Posterior cingulate gyrus (tissue), 11 donors: ENCODE results near the gene BTBD9.

Experiments
- DNase-seq, 10 donors: peaks; one replicate each; pipeline versions ENCODE4 v3.0.0 to v3.0.0-alpha.2; 2020 to 2021; ENCODE audit warnings: mixed read lengths in 3 of 10
- intact Hi-C: fragments of 100-400 bp; cut with DNase I; formaldehyde crosslinking; loops from one replicate; pipeline ENCODE4 v1.15.1; 2023

The BTBD9 gene

DNA sequence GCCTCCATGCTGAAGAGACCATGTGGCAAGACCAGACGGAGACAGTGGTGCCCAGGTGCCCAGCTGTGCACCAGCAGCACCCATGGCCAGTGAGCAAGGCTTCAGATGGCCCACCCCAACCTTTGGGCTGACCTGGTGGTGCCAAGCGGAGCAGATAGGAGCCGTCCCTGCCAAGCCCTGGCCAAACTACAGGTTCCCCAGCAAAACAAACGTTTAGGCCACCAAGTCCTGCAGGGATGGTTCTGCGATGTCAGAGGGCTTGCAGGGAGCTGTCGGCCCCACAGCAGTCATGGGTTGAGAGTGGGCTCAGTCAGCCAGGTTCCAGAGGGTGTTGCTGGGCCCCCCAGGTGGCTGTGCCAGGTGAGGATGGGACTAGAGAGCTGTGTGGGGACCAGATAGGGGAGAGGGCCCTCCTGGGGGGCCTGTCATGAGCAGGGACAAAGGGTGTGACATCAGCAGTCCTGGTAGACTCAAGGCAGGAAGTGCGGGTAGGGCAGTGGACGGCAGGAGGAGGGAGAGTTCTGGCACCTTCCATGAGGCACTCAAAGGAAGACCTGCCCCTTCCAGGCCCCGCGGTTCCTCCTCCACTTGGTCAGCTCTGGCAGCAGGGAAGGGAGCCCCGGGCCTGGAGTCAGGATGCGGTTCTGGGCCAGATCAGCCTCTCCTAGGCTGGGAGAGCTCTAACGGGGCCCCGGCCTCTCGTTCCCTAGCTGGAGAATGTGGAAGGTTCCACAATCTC lies 477.8 kb downstream of the BTBD9 start:
- peak in 2 of 10 donors; percentile 59 to 82 for DNase-seq

DNA sequence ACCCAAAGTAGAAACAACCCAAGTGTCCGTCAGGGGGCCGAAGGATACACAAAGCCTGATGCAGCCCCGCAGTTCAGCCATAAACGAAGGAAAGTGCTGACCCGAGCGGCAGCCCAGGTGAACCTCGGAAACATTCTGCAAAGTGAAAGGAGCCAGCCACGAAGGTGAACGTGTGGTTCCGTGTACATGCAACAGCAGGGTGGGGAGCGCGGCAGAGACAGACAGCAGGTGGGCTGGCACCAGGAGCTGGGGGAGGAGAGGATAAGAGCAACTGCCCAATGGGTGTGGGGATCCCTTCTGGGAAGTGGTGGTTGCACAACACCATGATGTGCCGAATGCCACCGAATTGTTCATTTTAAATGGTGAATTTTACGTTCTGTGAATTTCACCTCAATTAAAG lies 478.4 kb downstream of the BTBD9 start:
- intact Hi-C loops: no loop called here
- DNase-seq: peak in 2 of 10 donors; percentile 56 to 75

More for the DNA sequence above, 477.8 kb downstream of the BTBD9 start:
- intact Hi-C loops: no loop called here

DNA sequence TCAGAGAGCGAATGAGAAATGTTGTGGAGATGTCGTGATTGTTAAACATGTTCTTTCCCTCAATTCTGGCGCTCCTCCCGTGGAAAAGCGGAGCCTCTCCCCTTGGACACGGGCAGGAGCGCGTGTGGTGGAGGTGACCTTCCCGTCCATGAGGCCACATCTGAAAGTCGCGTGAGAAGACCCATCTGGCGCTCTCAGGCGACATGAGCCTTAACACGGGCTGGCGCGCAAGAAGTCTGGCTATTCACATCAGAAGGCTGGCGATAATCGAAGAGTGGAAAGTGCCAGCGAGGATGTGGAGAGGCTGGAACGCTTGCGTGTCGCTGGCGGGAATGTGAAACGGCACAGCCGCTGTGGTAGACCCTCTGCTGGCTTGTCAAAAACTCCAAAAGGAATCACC lies 478.9 kb downstream of the BTBD9 start:
- intact Hi-C loops: no loop called here
- peak in 2 of 10 donors; percentile 47 to 56 for DNase-seq

DNA sequence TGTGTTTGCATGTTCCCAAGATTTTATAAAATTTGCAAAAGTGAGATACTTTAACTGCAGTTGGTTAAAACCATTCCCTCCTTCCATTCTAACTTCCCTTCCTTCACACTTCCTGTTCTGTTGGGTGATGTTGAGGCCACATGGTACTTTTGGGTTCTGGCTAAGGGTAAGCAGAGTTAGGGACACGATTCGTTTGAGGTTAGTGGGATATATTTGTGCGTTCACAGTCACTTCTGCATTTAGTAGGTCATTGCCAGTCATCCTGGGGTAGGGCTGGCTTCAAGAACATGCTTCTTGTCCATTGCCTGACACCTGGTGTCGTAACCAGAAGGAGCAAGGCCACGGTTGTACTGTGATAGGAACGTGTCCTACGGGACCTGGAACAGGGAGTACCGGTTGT lies 480.1 kb downstream of the BTBD9 start:
- intact Hi-C loops: no loop called here
- DNase-seq: peak in 2 of 10 donors; percentile 35 to 42

DNA sequence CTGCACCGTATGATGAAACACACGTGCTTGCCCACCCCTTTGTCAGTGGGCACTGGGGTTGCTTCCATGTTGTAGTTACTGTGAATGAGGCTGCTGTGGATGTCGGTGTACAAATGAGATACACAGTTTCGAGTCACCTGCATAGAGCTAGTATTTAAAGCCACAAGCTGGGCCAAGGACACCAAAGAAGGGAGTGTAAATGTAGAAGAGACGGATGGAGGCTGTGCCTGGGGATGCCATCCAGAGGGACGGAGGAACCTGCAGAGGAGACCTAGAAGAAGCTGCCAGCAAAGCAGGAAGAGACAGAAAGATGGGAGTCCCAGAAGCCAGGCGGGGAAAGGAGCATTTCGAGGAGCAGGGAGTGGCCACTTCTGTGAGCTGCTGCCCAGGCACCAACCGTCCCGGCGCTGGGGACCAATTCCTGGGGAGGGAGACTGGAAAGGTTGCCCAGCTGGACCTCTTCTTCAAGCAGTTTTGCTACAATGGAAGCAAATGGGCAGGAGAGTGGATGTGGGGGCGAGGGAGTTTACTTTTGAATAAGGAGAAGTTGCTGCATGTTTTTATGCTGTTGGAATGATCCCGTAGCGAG lies 480.9 kb downstream of the BTBD9 start:
- intact Hi-C loops: no loop called here

DNA sequence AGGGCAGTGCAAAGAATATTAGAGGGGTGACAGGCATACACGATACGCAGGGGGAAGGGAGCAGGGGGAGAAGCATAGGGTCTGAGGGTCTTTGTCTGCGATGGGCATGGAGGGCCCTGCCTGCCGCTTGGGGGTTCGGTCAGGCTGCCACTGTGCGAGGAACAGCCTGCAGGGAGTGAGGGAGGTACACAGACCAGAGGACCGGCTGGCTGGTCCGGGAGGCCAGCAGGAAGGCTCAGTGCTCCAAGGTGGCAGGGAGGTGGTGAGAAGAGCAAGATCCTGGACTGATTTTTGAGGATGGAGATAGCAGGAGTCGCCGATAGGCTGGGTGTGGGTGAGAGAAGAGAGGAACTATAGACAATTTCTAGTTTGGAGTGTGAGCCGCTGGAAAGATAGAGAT lies 481.8 kb downstream of the BTBD9 start:
- DNase-seq: peak in 1 of 10 donors; percentile 82
- intact Hi-C loops: no loop called here

More for the DNA sequence above, 480.9 kb downstream of the BTBD9 start:
- peak in 2 of 10 donors; percentile 62 to 76 for DNase-seq

DNA sequence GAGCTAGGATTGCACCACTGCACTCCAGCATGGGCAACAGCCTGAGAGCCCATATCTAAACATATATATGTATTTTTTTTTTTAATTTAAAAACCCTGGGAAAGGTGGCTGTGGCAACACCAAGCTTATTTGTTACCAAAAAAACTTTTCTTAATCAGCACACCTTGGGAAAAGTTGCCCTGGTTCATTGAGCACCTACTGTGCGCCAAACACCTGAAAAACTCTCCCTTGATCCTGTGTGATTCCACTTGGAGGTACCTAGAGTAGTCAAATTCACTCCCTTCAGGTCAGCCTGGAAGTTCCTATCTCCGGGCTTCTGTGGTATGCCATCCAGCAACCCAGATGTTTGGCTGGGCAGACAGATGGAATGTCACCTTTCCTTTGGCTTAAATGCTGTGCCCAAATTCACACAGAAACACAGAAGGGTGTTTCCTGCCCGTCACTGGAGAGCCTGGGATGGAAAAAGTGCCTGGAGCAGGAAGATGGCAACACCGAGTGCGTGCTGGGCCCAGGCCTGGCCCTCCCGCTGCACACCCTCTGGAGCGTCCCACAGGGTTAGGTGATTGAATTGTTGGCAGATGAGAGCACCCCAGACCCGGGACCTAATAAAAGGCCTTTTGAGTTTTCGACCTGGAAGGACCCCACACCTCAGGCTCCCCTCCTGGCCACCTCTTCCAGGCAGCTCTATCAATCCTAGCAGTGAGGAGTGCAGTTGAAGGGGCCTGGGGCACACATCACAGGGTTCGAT lies 482.7 kb downstream of the BTBD9 start:
- intact Hi-C loops: no loop called here
- peak in 1 of 10 donors; percentile 81 for DNase-seq

DNA sequence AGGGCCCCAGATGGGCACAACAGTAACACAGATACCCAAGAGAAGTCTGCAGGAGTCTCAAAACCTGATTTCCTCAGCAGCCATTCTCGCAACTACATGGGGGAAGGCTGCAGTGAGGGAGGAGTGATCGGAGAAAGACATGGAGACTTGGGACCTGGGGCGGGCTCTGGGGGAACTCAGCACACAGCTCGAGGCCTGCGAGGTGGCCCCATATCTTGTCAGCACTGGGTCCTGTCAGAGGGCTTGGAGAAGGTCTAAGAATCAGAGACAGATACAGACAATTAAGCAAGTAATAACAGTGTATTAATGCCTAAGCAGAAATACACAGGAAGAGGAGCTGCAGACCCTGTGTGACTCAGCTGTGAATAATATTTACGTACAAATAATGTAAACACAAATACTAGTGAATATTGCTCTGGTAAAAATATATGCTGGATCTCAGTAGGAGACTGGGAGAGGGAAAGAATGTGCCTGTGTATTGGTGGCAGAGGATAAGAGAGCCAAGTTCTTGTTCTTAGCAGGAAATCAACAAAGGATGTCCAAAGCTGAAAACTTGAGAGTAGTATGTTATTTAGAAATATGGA lies 484.0 kb downstream of the BTBD9 start:
- DNase-seq: no peak
- intact Hi-C loops: no loop called here

DNA sequence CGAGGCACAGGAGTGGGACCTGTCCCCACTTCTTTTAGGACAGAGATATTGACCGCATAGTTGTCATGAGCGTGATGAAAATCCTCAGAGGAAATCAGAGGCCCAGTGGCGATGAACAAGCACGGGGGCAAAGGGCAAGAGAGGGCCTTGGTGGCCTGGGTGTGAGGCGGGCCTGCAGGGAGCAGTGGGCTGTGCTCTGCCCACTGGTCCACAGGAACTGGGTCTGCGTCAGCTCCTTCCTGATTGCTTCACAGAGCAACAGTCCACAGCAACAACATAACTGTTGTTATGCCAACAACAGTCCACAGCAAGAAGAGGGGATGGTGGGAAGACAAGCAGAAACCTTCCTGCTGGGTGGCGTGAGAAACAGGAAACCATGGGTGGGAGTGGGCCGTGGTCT lies 484.6 kb downstream of the BTBD9 start:
- intact Hi-C loops: no loop called here
- DNase-seq: no peak

DNA sequence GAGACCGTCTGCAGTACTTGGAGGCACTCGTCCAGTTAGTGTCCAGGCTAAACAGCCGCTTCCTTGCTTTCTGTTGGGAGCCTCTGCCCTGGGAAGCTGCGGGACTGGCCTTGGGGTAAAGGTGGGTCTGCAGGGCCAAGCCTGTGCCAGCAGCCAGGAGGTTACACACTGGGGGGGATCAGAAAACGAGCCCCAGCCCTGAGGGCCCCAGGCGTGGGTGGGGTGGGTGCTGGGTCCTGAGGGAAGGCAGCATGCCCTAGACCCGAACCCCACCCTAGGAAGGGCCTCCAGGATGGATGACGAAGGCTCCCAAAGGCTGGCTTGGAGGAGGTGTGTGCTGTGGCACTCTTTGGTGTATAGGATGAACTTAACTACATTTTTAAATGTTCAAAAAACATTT lies 485.0 kb downstream of the BTBD9 start:
- DNase-seq: peak in 1 of 10 donors; percentile 77
- intact Hi-C loops: no loop called here

DNA sequence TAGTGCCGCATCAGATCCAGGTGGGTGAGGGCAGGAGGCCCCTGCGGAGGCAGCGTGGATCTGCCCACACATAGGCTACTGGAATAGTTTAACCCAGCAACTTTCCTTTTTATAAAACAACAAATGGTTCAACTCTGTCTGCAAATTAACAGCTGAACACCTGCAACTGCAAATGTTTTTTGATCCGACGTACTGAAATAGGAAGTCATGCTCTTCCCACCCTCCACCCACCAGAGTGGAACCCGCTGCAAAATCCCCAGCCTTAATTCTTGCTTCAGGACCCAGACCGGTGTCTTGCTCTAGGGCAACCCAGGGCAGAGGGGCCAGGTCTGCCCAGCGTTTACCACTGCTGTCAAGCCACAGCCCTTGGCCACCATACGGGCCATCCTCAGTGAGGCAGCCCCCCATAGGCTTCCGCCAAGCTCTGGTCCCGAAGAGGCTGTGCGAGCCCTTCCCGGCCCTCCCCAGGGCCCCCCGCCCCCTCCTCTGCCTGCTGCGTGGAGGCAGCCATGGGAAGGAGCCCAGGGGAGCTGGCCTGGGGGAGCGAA lies 485.9 kb downstream of the BTBD9 start:
- intact Hi-C loops: no loop called here
- DNase-seq: peak in 1 of 10 donors; percentile 37

DNA sequence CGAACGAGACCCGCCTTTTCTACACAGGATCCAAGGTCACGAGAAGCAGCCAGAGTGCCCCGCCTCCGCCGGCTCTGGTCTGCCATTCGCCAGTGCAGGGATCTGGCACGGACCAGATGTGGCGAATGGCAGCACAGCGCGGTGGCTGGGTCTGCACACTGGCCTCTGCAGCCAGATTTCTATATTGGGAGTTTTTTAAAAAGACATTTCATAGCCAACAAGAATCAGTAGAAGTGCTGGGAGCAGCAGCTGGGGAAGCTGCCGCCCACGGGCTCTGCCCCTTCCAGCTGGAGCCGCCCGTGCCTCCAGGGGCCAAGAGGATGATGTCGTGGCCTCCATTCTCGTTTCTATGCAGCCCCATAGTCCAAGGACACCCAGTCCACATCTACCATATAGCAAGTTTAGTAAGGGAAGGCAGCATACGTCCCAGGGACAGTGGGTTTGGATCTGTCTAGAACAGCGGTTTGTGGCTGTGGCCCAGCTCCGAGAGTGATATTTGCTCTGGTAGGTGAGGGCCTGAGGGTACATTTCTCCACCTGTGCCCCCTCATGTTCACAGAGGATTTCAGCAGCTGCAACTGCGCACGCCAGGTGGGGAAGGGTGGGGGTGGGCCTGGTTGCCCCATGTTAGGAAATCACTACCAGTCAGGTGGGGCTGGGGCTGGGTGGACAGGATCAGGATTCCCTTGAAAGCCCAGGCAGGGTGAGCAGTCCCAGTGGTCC lies 486.5 kb downstream of the BTBD9 start:
- DNase-seq: peak in 1 of 10 donors; percentile 83
- intact Hi-C loops: no loop called here

DNA sequence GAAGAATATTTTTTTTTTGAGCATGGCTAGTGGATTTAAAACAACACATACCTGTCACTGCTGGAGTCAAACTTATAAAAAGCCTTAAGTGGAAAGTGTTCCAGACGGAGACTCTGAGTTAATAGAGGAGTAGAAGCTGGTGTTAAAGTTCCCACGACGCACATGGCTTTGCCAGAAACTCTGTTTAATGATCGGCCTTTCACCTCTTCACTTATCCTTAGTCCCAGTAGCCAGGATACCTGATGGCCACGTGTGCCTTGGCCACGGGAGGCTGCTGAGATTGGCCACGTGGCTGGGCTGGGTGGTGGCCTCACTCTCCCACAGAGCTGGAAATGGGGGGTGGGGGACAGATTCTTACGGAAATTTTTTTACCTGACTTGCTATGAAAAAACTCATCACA lies 487.1 kb downstream of the BTBD9 start:
- no peak for DNase-seq
- intact Hi-C loops: no loop called here

DNA sequence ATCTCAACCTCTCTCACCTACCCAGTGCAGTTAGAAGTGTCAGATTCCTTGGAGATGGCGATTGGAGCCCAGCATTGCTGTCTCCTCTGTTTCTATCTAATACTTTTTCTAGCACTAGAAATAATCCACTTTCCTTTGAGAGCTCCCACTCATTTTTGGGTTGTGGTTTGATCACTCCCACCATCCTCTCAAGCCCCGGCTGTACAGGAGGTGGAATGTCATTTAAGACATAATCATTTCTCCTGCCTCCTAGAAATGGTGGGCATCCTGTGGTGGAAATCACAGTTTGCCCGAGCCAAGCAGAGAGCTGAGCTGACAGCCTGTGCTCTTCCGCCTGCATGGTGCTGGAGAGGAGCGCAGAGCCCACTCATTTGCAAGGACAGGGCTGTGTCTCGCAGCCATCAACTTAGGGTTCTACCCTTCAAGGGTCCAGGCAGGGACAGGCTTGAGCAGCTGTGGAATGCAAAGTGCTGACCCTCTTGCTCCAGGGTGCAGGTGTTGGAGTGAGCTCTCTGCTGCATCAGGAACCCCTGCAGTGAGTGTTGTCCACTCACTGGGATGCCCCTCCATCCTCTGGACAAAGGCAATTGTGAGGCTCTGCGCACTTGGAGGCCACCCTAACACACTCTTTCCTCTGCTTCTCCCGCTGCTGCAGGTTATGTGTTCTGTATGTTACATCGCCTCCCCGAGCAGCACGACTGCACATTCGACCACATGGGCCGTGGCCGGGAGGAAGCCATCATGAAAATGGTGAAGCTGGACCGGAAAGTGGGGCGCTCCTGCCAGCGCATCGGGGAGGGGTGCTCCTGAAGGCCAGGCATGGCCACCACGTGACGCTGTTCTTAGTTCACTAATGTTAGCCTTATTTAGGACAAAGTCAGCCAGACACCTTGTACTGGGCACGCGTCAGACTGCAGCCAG lies 487.9 kb downstream of the BTBD9 start:
- intact Hi-C loops: no loop called here

DNA sequence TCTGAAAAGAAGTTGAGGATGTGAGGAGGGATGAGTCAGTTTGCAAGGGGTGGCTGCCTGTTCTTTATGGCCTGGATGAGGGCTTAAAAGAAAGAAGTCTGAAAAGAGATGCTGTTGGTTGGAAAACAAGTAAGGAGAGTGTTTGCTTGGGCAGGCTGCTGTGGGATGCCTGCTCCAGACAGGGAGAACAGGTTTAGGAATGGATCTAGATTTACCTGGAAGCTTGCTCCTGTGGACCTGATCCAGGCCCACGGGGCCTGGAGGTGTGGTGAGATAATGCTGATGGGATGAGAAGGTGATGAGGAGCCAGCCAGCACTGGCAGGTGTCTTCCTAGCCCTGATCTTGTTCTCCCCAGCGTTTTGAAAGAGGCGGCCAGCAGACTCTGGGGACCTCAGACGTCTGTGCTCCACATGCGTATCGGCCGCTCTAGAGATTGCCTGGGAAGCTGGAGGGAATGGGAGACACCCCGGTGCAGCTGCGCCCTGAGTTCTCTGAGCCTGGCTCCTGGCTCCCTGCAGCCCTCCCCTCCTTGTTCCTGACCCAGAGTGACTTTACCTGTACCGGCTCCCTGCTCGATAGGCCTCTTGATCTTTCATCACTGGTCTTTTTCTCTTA lies 488.9 kb downstream of the BTBD9 start:
- DNase-seq: peak in 1 of 10 donors; percentile 57

More for the DNA sequence above, 487.9 kb downstream of the BTBD9 start:
- DNase-seq: peak in 1 of 10 donors; percentile 76

DNA sequence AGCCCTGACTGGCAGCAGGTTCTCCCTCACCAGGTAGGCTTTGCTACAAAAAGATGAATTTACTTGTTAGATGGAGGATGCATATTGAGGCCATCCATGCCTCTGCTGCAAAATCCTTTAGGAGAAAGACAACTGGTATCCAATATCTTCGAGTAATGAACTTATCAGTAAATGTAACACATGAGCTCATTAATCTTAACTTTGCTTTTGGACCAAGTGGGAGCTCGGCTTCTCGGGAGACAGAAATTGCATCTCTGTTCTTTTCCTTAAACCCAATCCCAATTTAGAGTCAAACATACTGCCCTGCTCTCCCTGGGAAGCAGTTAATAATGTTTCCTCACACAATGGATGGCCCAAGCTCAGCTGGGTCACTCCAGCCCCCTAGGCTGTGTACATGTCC lies 489.7 kb downstream of the BTBD9 start:
- DNase-seq: no peak
- intact Hi-C loops: no loop called here

More for the DNA sequence above, 488.9 kb downstream of the BTBD9 start:
- intact Hi-C loops: no loop called here

DNA sequence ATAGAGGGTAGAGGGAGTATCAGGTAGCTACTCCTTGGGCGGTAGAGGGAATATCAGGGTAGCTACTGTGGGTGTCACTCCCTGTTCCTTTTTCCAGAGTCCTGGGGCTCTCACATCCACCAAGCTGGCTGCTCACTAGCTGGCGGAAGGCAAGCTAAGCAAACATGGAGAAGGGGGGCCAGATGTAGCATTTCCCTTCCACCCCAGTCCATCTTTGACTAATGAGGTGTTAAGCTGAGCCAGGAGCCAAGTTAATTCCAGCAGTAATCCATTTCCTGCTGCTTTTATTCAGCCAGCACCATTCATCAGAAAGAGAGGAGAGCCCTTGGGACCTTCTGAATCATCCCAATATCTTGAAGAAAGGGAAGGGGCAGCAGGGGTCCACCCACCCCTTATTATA lies 490.2 kb downstream of the BTBD9 start:
- DNase-seq: no peak
- intact Hi-C loops: no loop called here

DNA sequence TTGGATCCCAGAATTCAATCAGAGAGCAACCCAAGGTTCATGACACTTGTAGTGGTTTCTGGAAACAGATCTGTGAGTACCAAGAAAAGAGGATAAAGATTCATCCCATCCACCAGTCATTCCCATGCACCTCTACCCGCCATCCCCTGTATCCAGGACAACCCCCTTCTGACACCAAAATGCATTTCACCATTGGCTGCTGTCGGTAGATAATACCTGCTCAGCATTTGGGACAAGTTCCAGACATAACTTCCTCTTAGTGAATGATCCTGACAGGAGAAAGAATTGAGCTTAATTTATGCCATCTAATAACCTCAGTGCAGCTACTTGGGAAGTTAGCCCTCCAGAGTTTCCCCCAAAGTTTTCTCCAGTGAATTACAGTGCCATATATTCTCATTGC lies 491.1 kb downstream of the BTBD9 start:
- no peak for DNase-seq

DNA sequence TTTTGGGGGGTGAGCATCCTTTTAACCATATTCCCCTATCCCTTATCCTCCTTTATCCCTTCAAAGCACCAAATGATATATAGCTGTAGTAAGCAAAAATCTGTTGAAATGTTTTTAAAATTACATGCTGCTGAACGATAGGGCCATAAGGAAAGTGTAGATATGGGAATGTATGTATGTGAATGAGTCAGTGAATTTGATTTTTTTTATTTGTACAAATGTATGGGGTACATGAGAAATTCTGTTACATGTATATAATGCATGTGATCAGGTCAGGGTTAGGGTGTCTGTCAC lies 493.0 kb downstream of the BTBD9 start:
- DNase-seq: no peak
- intact Hi-C loops: no loop called here

More for the DNA sequence above, 491.1 kb downstream of the BTBD9 start:
- intact Hi-C loops: no loop called here
